Putamen (tissue), 1 donor: Measurements from ENCODE around the gene CATSPERD.
"Not testable (repeated sequence)": the region's sequence is repeated elsewhere in the genome, so short reads cannot be mapped to it uniquely, and the experiment has no call there.

Experiments used
- DNase-seq: peaks from one replicate; pipeline ENCODE4 v3.0.0-alpha.2; 2016; ENCODE audit warnings: low spot score

CATSPERD gene

DNA sequence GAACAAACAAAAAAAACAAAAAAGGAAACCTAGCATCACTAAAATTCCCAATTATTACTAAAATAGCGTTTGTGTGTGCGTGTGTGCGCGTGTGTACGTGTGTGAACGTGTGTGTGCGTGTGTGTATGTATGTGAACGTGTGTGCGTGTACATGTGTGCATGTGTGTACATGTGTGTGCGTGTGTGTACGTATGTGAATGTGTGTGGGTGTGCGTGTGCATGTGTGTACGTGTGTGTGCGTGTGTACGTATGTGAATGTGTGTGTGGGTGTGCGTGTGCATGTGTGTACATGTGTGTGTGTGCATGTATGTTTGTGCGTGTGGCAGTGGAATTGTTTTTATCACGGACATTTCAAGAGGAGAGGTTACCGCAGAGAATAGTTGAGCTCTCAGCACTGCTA is 21.6 kb downstream of the CATSPERD start:
- no peak for DNase-seq

GRCh38 chr19:5743630-5744029 is 23.2 kb downstream of the CATSPERD start:
- DNase-seq = no peak

GRCh38 chr19:5744999-5745398 is 24.6 kb downstream of the CATSPERD start:
- DNase-seq = not testable (repeated sequence)

GRCh38 chr19:5748920-5749319 is 28.5 kb downstream of the CATSPERD start:
- DNase-seq = not testable (repeated sequence)

DNA sequence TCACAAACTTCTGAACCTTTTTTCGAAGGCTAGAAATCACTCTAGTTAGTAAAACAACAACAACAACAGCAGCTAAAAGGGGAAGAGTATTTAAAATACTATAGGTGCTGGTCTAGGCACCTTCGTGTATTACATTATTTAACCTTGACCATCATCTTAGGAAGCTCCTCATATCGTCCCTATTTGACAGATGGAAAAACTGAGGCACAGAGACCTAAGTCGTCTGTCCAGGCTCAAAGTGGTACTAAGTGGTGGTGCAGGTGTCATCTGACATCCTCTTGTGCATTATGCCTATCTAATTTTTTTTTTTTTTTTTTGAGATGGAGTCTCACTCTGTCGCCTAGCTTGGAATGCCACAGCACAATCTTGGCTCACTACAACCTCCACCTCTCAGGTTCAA is 29.1 kb downstream of the CATSPERD start:
- no peak for DNase-seq

GRCh38 chr19:5751709-5752108 is 31.3 kb downstream of the CATSPERD start:
- DNase-seq = no peak

DNA sequence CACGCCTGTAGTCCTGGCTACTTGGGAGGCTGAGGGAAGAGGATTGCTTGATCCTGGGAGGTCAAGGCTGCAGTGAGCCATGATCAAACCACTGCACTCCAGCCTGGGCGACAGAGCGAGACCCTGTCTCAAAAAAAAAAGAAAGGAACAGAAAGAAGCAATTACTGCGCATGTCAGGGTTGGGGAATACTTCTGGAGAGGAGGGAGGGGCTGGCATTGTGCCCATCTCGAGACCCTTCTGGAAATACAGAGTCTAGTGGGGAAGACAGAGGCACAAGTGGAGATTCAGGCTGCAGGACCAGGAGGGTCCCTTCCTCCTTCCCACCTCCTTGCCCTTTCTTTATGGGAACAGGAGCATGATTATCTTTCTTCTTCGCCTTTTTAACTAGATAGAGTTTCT is 33.3 kb downstream of the CATSPERD start:
- no peak for DNase-seq

- no peak for DNase-seq
Measured at GRCh38 chr19:5762608-5763217, 42.3 kb downstream of the CATSPERD start.

- DNase-seq = no peak
Measured at GRCh38 chr19:5765220-5765619, 44.8 kb downstream of the CATSPERD start.

DNA sequence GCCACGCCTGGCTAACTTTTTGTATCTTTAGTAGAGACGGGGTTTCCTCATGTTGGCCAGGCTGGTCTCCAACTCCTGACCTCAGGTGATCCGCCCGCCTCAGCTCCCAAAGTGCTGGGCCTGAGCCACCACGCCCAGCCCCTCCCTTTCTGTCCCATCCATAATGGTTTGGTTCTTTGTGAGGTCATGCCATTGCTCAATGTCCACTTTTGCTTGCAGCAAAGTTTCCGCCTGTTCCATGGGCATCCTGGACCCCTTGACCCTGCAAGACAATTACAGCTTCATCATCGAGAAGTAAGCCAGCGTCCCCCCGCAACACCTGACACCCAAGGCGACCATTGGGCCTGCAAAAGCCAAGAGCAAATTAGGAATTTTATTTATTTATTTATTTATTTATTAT is 47.5 kb downstream of the CATSPERD start:
- DNase-seq = no peak

DNA sequence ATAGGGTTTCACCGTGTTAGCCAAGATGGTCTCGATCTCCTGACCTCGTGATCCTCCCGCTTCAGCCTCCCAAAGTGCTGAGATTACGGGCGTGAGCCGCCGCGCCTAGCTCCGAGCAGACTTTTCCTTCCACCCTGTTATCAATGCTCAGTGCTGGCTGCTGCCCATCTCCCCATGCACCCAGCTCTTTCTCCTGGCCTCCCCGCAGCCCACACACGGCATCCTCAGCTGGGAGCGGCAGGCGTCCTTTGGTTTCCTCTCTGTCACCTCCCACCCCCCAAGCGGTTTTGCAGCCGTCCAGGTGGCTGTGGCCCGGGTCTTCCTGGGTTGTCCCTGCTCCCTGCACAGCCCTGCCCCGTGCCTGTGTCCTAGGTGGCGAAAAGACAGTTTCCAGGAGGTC is 52.0 kb downstream of the CATSPERD start:
- no peak for DNase-seq

GRCh38 chr19:5773276-5773675 is 52.8 kb downstream of the CATSPERD start:
- no peak for DNase-seq

DNA sequence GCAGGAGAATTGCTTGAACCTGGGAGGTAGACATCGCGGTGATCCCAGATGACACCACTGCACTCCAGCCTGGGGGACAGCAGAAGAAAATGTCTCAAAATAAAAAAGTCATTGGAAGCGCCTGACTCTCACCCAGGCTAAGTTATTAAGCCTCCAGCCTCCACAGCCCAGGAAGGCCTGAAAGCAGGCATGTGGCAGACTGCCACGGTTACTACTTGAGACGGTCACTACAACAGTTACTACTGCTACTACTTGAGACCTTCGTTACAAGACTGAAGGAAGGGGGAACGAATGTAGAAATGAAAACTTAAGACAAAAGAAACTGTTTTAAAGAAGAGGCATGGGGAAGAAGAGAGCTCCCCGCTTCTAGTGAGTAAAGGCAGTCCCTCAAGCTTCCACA is 54.5 kb downstream of the CATSPERD start:
- DNase-seq = no peak

DNA sequence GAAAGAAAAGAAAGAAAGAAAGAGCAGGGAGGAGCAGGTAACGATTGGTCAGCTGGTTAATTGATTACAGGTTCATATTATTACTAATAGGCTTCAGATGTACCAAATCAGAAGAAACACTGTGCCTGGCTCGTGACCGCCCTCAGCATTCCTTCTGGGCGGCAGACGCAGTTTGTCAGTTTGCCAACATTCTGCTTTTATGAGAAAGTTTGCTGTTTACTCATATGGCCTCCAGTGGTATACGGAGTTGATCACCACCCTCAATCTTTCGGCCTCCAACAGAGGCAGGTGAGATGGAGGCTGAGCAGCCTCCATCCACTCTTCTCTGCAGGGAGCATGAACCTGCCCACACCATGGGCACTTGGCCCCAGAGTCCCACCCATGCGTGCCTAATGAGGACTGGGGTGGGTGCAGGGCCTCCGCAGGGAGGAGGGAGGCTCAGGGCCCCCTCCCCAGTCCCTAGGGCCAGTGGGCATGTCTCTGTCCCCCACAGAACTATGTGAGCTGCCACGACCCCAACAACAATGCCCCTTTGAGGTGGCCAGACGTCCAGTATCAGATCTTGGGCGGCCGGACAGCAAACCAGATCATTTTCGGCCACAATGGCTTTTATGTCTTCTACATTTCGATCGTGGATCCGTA is 55.4 kb downstream of the CATSPERD start:
- DNase-seq = no peak

- no peak for DNase-seq
Measured at GRCh38 chr19:5778402-5778801, 58.0 kb downstream of the CATSPERD start.

DNA sequence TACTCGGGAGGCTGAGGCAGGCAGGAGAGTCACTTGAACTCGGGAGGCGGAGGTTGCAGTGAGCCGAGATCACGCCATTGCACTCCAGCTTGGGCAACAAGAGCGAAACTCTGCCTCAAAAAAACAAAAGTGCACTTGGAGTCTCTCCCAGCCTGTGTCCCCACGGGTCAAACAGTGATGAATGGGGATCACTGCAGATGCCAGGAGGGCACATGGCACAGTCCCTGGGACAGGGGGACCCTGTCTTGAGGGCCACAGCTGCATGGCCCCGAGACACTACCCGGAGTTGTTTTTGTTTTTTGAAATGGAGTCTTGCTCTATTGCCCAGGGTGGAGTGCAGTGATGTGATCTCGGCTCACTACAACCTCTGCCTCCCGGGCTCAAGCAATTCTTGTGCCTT is 60.5 kb downstream of the CATSPERD start:
- not testable (repeated sequence) for DNase-seq

DNA sequence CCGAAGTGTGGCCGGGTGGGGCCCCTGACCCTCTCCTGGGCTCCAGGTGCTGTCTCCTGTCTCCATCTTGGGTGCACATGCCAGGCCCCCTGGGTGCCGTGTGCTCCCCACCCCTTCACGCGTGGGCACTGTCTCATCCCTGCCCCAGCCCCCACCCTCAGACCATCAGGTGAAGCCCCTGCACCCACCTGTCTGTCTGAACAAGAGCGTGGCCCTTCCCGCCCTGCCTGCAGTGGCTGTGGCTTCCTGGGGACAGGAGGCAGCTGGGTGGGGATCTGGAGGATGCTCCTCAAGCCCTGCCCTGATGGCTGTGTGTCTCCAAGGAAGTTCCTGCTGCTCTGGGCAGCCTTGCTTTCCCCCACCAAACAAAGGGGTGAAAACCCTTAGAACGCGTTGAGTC is 61.9 kb downstream of the CATSPERD start:
- DNase-seq = no peak

GRCh38 chr19:5782945-5783919 is 62.8 kb downstream of the CATSPERD start:
- no peak for DNase-seq

- no peak for DNase-seq
Measured at GRCh38 chr19:5784581-5785147, 64.2 kb downstream of the CATSPERD start, which contains the start of gene PRR22. Gene PRR22 (minus strand): TSS chr19:5784746. CDS start chr19:5784660, 86 bp downstream.

- DNase-seq = no peak
Measured at GRCh38 chr19:5785423-5785822, 65.0 kb downstream of the CATSPERD start.

DNA sequence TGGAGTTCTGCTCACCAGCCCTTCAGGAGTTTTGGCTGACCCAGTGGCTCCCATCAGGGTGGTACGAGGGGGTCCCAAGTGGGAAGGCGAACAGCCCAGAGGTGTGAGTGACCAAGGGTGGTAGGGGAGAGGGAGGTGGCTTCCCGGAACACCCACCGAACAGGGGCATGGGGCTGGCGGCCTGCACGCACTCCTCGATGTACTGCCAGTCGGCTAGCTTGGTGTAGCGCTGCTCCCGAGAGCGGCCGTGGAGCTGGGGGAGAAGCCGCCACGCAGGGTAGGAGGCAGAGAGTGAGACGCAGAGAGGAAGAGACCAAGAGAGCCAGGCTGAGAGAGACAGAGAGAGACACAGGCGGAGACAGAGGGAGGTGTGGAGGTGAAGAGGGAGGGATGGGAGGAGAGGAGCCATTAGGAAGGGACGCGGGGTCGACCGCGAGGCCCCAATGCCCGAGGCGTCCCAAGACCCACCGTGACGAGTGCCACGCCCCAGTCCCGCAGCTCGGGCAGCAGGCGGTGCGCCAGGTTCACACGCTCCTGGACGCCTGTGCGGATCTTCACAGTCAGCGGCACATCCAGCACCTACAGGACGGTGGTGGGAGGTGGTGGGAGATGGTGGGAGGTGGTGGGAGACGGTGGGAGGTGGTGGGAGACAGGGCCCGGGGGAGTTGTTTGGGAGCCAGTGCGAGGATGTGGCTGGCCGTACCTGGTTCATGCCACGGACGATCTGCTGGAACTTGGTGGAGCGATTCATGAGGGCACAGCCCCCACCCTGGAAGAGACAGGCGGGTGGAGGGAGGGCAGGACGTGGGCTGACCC is 66.4 kb downstream of the CATSPERD start:
- DNase-seq = no peak
